Esophagus muscularis mucosa (tissue), 4 donors: ENCODE measurements around the gene AKR1C2. TPM values are rescaled to one million over a fixed set of nuclear protein-coding genes. Genes with fewer than 3 reads are reported as not detected.
A peak's percentile ranks its signal among the peaks of the same experiment; 100 is the strongest.
"Not testable (repeated sequence)": the region's sequence is repeated elsewhere in the genome, so short reads cannot be mapped to it uniquely, and the experiment has no call there.

Source experiments
- DNase-seq: peaks from one replicate; pipeline ENCODE4 v3.0.0-alpha.2; 2017; ENCODE audit errors: extremely low spot score
- H3K27ac ChIP-seq, 4 donors: fragments of 200-600 bp; sonication (generic); replicated peaks in 1 of 4; 1 replicate in 3 of 4; 2 replicates in 1 of 4; pipeline ENCODE4 v1.5.1; 2016 to 2019; ENCODE audit warnings: mild to moderate bottlenecking in 1 of 4
- H3K27me3 ChIP-seq, 4 donors: fragments of 200-600 bp; sonication (generic); one replicate each; pipeline versions ENCODE4 v1.5.1 to v1.6.0; 2016 to 2019
- H3K36me3 ChIP-seq, 4 donors: fragments of 200-600 bp; sonication (generic); one replicate each; pipeline ENCODE4 v1.5.1; 2016 to 2019
- H3K4me1 ChIP-seq, 4 donors: fragments of 200-600 bp; sonication (generic); one replicate each; pipeline ENCODE4 v1.5.1; 2016 to 2019
- H3K4me3 ChIP-seq, 4 donors: fragments of 200-600 bp; sonication (generic); 1 replicate in 2 of 4; 2 replicates in 2 of 4; pipeline ENCODE4 v1.5.1; 2016 to 2019; ENCODE audit warnings: mild to moderate bottlenecking in 4 of 4, moderate library complexity in 1 of 4
- H3K9me3 ChIP-seq, 4 donors: fragments of 200-600 bp; sonication (generic); 1 replicate in 3 of 4; 2 replicates in 1 of 4; pipeline ENCODE4 v1.5.1; 2016 to 2019
- EP300 ChIP-seq: sonication (generic); formaldehyde crosslinking; IDR thresholded peaks from one replicate; pipeline ENCODE4 v1.6.1; 2017; ENCODE audit warnings: antibody characterized with exemption
- POLR2A ChIP-seq: fragments of 450-650 bp; IDR thresholded peaks from one replicate; pipeline ENCODE4 v1.6.1; 2017; ENCODE audit warnings: antibody characterized with exemption, moderate library complexity, mild to moderate bottlenecking, low read depth
- POLR2AphosphoS5 ChIP-seq, 2 donors: sonication (generic); formaldehyde crosslinking; IDR thresholded peaks; one replicate each; pipeline ENCODE4 v1.6.1; 2017; ENCODE audit warnings: antibody characterized with exemption in 2 of 2
- WGBS: methylation state at CpG from one replicate; pipeline ENCODE4 v1.1.5; 2018; 5-methylcytosine and 5-hydroxymethylcytosine counted together
- intact Hi-C: fragments of 100-400 bp; cut with DNase I; formaldehyde crosslinking; loops from one replicate; pipeline ENCODE4 v1.15.1; 2023
- total RNA-seq, 4 donors: library from RNA; depleted of rRNA; stranded (reverse); fragments of >200 nt; gene quantifications; one replicate each; pipeline versions ENCODE4 v1.1.0 to v1.2.1, GENCODE V29; 2016
- TF ChIP-seq, protein P1 (sequence below), 3 experiments: fragments of 200-600 bp in 2 of 3; fragments of 450-650 bp in 1 of 3; sonication (generic) in 2 of 3; IDR thresholded peaks; one replicate each; pipeline ENCODE4 v1.5.1; 2017 to 2019; ENCODE audit warnings: antibody characterized with exemption in 3 of 3, mild to moderate bottlenecking in 2 of 3, moderate library complexity in 1 of 3

The AKR1C2 gene
- total RNA-seq, 4 donors from 2014 or later: 7.9 to 12.7 (median 9.6) TPM

GRCh38 chr10:5023177-5023805, 19.6 kb upstream of the AKR1C2 start:
- H3K27ac ChIP-seq: no peak overlapping the region
- intact Hi-C loops: no loop called here
- H3K27me3 ChIP-seq: no peaks in the 10 kb centered on the region
- 57% methylated on average over 4 of the region's 4 CpGs for WGBS
- H3K36me3 ChIP-seq: no peaks in the 10 kb centered on the region
- no peak overlapping the region for H3K4me3 ChIP-seq
- DNase-seq: peak; percentile 21
- no peaks in the 10 kb centered on the region for H3K9me3 ChIP-seq
- TF ChIP-seq POLR2A: no peak
- TF ChIP-seq EP300: no peak
- no peak for TF ChIP-seq POLR2AphosphoS5 (IDR thresholded peaks at IDR 0.05)
- TF ChIP-seq, protein P1, sequence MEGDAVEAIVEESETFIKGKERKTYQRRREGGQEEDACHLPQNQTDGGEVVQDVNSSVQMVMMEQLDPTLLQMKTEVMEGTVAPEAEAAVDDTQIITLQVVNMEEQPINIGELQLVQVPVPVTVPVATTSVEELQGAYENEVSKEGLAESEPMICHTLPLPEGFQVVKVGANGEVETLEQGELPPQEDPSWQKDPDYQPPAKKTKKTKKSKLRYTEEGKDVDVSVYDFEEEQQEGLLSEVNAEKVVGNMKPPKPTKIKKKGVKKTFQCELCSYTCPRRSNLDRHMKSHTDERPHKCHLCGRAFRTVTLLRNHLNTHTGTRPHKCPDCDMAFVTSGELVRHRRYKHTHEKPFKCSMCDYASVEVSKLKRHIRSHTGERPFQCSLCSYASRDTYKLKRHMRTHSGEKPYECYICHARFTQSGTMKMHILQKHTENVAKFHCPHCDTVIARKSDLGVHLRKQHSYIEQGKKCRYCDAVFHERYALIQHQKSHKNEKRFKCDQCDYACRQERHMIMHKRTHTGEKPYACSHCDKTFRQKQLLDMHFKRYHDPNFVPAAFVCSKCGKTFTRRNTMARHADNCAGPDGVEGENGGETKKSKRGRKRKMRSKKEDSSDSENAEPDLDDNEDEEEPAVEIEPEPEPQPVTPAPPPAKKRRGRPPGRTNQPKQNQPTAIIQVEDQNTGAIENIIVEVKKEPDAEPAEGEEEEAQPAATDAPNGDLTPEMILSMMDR (IDR thresholded peaks at IDR 0.05): no peak
- H3K4me1 ChIP-seq: peaks cover 13 to 20% (median 19%) of the 10 kb centered on the region in 4 donors

DNA sequence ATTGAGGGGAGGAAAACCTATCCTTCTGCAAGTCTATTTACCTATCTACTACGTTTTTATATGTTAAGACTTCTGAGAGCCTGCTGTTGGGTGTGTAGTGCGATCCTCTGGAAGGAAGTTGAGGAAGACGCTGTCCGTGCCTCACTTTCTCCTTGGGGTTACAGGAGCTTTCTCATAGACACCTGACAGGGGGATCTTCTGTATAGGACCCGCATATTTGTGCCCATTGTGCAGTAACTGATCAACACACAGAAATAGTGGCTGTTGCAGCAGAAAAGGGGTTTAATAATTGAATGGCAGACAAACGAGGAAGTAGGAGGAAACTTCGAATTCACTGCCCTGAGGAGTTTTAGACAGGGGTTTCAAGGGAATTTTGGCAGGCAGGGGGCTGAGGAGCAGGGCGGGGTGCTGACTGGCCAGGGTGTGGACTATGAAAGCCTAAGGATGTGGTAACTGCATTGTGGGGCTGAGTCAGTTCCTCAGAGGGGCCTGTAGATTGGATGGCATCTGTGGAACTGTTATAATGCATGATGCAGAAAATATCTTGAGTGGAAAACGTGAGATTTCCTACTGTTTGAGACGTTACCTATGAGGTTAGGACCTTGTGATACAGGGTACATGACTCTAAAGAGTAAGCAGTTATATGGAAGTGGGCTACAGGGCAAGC, 18.1 kb upstream of the AKR1C2 start:
- intact Hi-C loops, H3K27ac ChIP-seq, H3K4me3 ChIP-seq, H3K27me3 ChIP-seq, H3K36me3 ChIP-seq, H3K9me3 ChIP-seq: not testable (repeated sequence)
- peak; percentile 55 for DNase-seq
- peaks cover 13 to 25% (median 23%) of the 10 kb centered on the region in 4 donors for H3K4me1 ChIP-seq
- 72% methylated on average over 10 of the region's 10 CpGs for WGBS

GRCh38 chr10:5019770-5020612, 16.3 kb upstream of the AKR1C2 start:
- not testable (repeated sequence) for H3K9me3 ChIP-seq, H3K4me3 ChIP-seq, DNase-seq, H3K27me3 ChIP-seq, H3K36me3 ChIP-seq
- 75% methylated on average over 6 of the region's 6 CpGs for WGBS
- Histone ChIP-seq H3K4me1 (peaks cover 13 to 25% (median 23%) of the 10 kb centered on the region in 4 donors), H3K27ac (peak overlapping the region; percentile 25 to 60 (median 50))
- intact Hi-C loops: loop anchor here (5.0 kb wide), 1 partner anchor 77 kb away; no protein-coding TSS in a partner anchor

- DNase-seq: peak; percentile 80
- peaks cover 13 to 25% (median 23%) of the 10 kb centered on the region in 4 donors for H3K4me1 ChIP-seq
- not testable (repeated sequence) for H3K9me3 ChIP-seq, H3K36me3 ChIP-seq, H3K27me3 ChIP-seq, H3K4me3 ChIP-seq
- WGBS: 61% methylated on average over 3 of the region's 3 CpGs
- TF ChIP-seq, protein P1 (IDR thresholded peaks at IDR 0.05): peak in 2 of 3 experiments; percentile 34 to 39
- intact Hi-C loops: loop anchor here (5.0 kb wide), 1 partner anchor 79 kb away; no protein-coding TSS in a partner anchor
- H3K27ac ChIP-seq: peak overlapping the region; percentile 41 to 60 (median 50)
Measured at GRCh38 chr10:5018671-5019277, 15.1 kb upstream of the AKR1C2 start.

DNA sequence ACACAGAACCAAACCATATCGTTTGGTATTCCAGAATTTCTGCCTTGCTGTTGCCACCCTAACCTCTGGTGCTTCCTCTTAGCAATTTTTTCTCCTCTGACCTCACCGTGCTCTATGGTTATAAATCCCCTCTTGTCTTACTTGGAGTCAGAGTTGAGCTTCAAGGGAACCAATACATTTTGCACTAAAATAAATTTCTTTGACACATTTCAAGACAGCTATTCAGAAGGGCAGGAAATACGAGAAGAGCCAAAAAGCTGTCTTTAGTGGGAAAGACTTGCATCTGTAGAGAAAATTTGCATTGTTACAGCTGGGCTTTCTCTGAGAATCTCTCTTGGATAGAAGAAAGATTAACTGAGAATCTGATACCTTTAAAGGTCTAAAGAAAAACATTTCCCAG, 14.5 kb upstream of the AKR1C2 start:
- H3K27me3 ChIP-seq: no peaks in the 10 kb centered on the region
- H3K4me3 ChIP-seq: no peak overlapping the region
- H3K36me3 ChIP-seq: no peaks in the 10 kb centered on the region
- 38% methylated on average over 3 of the region's 3 CpGs for WGBS
- DNase-seq: no peak
- peak overlapping the region; percentile 3 to 58 (median 24) for H3K27ac ChIP-seq
- H3K4me1 ChIP-seq: peaks cover 13 to 25% (median 23%) of the 10 kb centered on the region in 4 donors
- intact Hi-C loops: loop anchor here (5.0 kb wide), 1 partner anchor 79 kb away; no protein-coding TSS in a partner anchor
- TF ChIP-seq EP300 (no peak), POLR2AphosphoS5 (IDR thresholded peaks at IDR 0.05) (no peak), POLR2A (no peak)
- TF ChIP-seq, protein P1 (IDR thresholded peaks at IDR 0.05): no peak
- no peaks in the 10 kb centered on the region for H3K9me3 ChIP-seq
